GM12878 (cell line): ENCODE measurements around the gene SEPTIN10. TPM values are rescaled to one million over a fixed set of nuclear protein-coding genes. Genes with fewer than 3 reads are reported as not detected.

Experiments used
- ATF3 ChIP-seq: IDR thresholded peaks from 2 replicates; pipeline ENCODE4 v1.6.1; 2011; ENCODE audit warnings: low read depth, mild to moderate bottlenecking, low read length, moderate library complexity, borderline replicate concordance; ENCODE audit errors: extremely low read depth
- BRCA1 ChIP-seq: IDR thresholded peaks from 2 replicates; pipeline ENCODE4 v1.6.1; 2011; ENCODE audit warnings: low read depth, low read length, improper control_type of control experiment
- CBFB ChIP-seq: IDR thresholded peaks from 2 replicates; pipeline ENCODE4 v1.6.1; 2016; ENCODE audit warnings: antibody characterized with exemption, low read depth
- CHD2 ChIP-seq: IDR thresholded peaks from 2 replicates; pipeline ENCODE4 v1.6.1; 2011; ENCODE audit warnings: low read depth, low read length, improper control_type of control experiment, borderline replicate concordance
- CREB1 ChIP-seq: IDR thresholded peaks from 2 replicates; pipeline ENCODE4 v1.6.1; 2012; ENCODE audit warnings: low read depth, mild to moderate bottlenecking, inconsistent platforms
- CREM ChIP-seq: IDR thresholded peaks from 2 replicates; pipeline ENCODE4 v1.6.1; 2014; ENCODE audit warnings: antibody characterized with exemption, low read depth
- DPF2 ChIP-seq: fragments of 450-650 bp; IDR thresholded peaks from 2 replicates; pipeline ENCODE4 v1.6.1; 2017; ENCODE audit warnings: mild to moderate bottlenecking
- EGR1 ChIP-seq, 2 experiments: IDR thresholded peaks; 1 replicate in 1 of 2; 2 replicates in 1 of 2; pipeline ENCODE4 v1.6.1; 2011 to 2012; ENCODE audit warnings: low read depth in 2 of 2, low read length in 2 of 2, borderline replicate concordance in 1 of 2, mild to moderate bottlenecking in 1 of 2, moderate library complexity in 1 of 2
- EZH2 ChIP-seq: IDR thresholded peaks from 2 replicates; pipeline ENCODE4 v1.6.1; 2012; ENCODE audit warnings: low read depth, mild to moderate bottlenecking, control low read depth, inconsistent platforms, low read length, borderline replicate concordance; ENCODE audit not compliant: control insufficient read depth
- GABPA ChIP-seq: IDR thresholded peaks from 2 replicates; pipeline ENCODE4 v1.6.1; 2014; ENCODE audit warnings: antibody characterized with exemption, low read depth, mild to moderate bottlenecking, inconsistent platforms
- GATAD2B ChIP-seq: fragments of 450-650 bp; conservative IDR thresholded peaks from 2 replicates; pipeline ENCODE4 v1.6.1; 2017; ENCODE audit warnings: low read depth, mild to moderate bottlenecking, moderate library complexity
- HDAC2 ChIP-seq: fragments of 200-600 bp; sonication (generic); IDR thresholded peaks from 2 replicates; pipeline ENCODE4 v1.6.1; 2017
- HDGF ChIP-seq: fragments of 450-650 bp; IDR thresholded peaks from 2 replicates; pipeline ENCODE4 v1.6.1; 2016; ENCODE audit warnings: antibody characterized with exemption
- KAT2A ChIP-seq: conservative IDR thresholded peaks from 2 replicates; pipeline ENCODE4 v1.6.1; 2011; ENCODE audit warnings: low read depth, low read length; ENCODE audit not compliant: control insufficient read depth
- NBN ChIP-seq: fragments of 450-650 bp; IDR thresholded peaks from 2 replicates; pipeline ENCODE4 v1.6.1; 2016
- POLR2A ChIP-seq: IDR thresholded peaks from 2 replicates; pipeline ENCODE4 v1.6.1; 2011; ENCODE audit warnings: low read depth, mild to moderate bottlenecking, low read length
- POLR2AphosphoS5 ChIP-seq: IDR thresholded peaks from 2 replicates; pipeline ENCODE4 v1.6.1; 2011; ENCODE audit warnings: mild to moderate bottlenecking, low read length, inconsistent platforms
- RBBP5 ChIP-seq: fragments of 200-600 bp; sonication (generic); conservative IDR thresholded peaks from 2 replicates; pipeline ENCODE4 v1.6.1; 2016
- SIX5 ChIP-seq: IDR thresholded peaks from 2 replicates; pipeline ENCODE4 v1.6.1; 2011; ENCODE audit warnings: mild to moderate bottlenecking, low read depth, low read length, moderate library complexity; ENCODE audit not compliant: severe bottlenecking
- SPI1 ChIP-seq: IDR thresholded peaks from 2 replicates; pipeline ENCODE4 v1.6.1; 2011; ENCODE audit warnings: low read depth, mild to moderate bottlenecking, low read length, moderate library complexity, borderline replicate concordance; ENCODE audit not compliant: insufficient read depth
- SREBF2 ChIP-seq: IDR thresholded peaks from 2 replicates; pipeline ENCODE4 v1.6.1; 2012; ENCODE audit warnings: mild to moderate bottlenecking, low read length
- polyA plus RNA-seq, 11 experiments: library from polyadenylated mRNA; depleted of rRNA in 4 of 11; unstranded in 6 of 11; stranded (reverse) in 5 of 11; fragments of >200 nt; fragmentation: Nextera tagmentation in 4 of 11; fragmentation: Illumina TruSeq in 1 of 11; extraction: Ambion mirVana in 4 of 11; extraction: Trizol in 1 of 11; gene quantifications; 1 replicate in 1 of 11; 2 replicates in 10 of 11; pipeline versions ENCODE4 v1.2.1 to v1.2.3, GENCODE V29; 2011 to 2016; ENCODE audit warnings: inconsistent platforms in 2 of 11, missing spikeins in 2 of 11, low read depth in 1 of 11
- total RNA-seq, 4 experiments: library from RNA; depleted of rRNA in 3 of 4; stranded (reverse); fragments of >200 nt in 3 of 4; fragmentation: Illumina TruSeq in 1 of 4; extraction: Trizol in 1 of 4; gene quantifications; 2 replicates each; pipeline versions ENCODE4 v1.2.1 to v1.2.3, GENCODE V29; 2013 to 2021
- TF ChIP-seq, protein P1 (sequence below): fragments of 450-650 bp; formaldehyde crosslinking; IDR thresholded peaks from 2 replicates; pipeline ENCODE4 v1.5.0; 2022; ENCODE audit warnings: mild to moderate bottlenecking, missing genetic modification characterization
- TF ChIP-seq, protein P2 (sequence below): fragments of 450-650 bp; IDR thresholded peaks from 2 replicates; pipeline ENCODE4 v1.6.1; 2017; ENCODE audit warnings: antibody characterized with exemption, mild to moderate bottlenecking, moderate library complexity

Gene SEPTIN10
- total and polyA plus RNA-seq, 10 of the 15 experiments (the other 5 are each of a cell fraction or from before 2014, with no cell fraction given): 20.2 to 132 (median 62.7) TPM

GRCh38 chr2:109613922-109614714, at the start of gene SEPTIN10, which contains the start of gene SOWAHC (continued):
- TF ChIP-seq, protein P1, sequence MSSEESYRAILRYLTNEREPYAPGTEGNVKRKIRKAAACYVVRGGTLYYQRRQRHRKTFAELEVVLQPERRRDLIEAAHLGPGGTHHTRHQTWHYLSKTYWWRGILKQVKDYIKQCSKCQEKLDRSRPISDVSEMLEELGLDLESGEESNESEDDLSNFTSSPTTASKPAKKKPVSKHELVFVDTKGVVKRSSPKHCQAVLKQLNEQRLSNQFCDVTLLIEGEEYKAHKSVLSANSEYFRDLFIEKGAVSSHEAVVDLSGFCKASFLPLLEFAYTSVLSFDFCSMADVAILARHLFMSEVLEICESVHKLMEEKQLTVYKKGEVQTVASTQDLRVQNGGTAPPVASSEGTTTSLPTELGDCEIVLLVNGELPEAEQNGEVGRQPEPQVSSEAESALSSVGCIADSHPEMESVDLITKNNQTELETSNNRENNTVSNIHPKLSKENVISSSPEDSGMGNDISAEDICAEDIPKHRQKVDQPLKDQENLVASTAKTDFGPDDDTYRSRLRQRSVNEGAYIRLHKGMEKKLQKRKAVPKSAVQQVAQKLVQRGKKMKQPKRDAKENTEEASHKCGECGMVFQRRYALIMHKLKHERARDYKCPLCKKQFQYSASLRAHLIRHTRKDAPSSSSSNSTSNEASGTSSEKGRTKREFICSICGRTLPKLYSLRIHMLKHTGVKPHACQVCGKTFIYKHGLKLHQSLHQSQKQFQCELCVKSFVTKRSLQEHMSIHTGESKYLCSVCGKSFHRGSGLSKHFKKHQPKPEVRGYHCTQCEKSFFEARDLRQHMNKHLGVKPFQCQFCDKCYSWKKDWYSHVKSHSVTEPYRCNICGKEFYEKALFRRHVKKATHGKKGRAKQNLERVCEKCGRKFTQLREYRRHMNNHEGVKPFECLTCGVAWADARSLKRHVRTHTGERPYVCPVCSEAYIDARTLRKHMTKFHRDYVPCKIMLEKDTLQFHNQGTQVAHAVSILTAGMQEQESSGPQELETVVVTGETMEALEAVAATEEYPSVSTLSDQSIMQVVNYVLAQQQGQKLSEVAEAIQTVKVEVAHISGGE: no peak
- no peak for TF ChIP-seq SREBF2
- TF ChIP-seq DPF2: peak; percentile 54
- TF ChIP-seq CHD2: peak; percentile 86
- peak; percentile 39; the same call in 1 of the 2 replicates for TF ChIP-seq BRCA1
- peak; percentile 73 for TF ChIP-seq POLR2A
- TF ChIP-seq, protein P2, sequence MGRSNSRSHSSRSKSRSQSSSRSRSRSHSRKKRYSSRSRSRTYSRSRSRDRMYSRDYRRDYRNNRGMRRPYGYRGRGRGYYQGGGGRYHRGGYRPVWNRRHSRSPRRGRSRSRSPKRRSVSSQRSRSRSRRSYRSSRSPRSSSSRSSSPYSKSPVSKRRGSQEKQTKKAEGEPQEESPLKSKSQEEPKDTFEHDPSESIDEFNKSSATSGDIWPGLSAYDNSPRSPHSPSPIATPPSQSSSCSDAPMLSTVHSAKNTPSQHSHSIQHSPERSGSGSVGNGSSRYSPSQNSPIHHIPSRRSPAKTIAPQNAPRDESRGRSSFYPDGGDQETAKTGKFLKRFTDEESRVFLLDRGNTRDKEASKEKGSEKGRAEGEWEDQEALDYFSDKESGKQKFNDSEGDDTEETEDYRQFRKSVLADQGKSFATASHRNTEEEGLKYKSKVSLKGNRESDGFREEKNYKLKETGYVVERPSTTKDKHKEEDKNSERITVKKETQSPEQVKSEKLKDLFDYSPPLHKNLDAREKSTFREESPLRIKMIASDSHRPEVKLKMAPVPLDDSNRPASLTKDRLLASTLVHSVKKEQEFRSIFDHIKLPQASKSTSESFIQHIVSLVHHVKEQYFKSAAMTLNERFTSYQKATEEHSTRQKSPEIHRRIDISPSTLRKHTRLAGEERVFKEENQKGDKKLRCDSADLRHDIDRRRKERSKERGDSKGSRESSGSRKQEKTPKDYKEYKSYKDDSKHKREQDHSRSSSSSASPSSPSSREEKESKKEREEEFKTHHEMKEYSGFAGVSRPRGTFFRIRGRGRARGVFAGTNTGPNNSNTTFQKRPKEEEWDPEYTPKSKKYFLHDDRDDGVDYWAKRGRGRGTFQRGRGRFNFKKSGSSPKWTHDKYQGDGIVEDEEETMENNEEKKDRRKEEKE: no peak
- TF ChIP-seq KAT2A: no peak
- TF ChIP-seq CREB1: peak; percentile 46; the same call in 1 of the 2 replicates
- no peak for TF ChIP-seq EZH2
- no peak for TF ChIP-seq HDAC2
- no peak for TF ChIP-seq RBBP5
- no peak for TF ChIP-seq CBFB
- TF ChIP-seq GATAD2B: peak; percentile 56; the same call in 1 of the 2 replicates
- peak; percentile 58; the same call in 1 of the 2 replicates for TF ChIP-seq SPI1
- TF ChIP-seq SIX5: no peak
- no peak for TF ChIP-seq ATF3
- peak in 1 of 2 experiments; percentile 87; a peak in 2 of 3 replicates for TF ChIP-seq EGR1 (IDR thresholded peaks at IDR 0.05; ENCODE audit: borderline replicate concordance in 1 of 2, low read depth in 2 of 2, low read length in 2 of 2)
- TF ChIP-seq NBN: peak; percentile 66; the same call in 1 of the 2 replicates
- TF ChIP-seq GABPA: no peak
- peak; percentile 52; the same call in 1 of the 2 replicates for TF ChIP-seq CREM
- TF ChIP-seq POLR2AphosphoS5: peak; percentile 66; the same call in 1 of the 2 replicates
- peak; percentile 82 for TF ChIP-seq HDGF
